Stimulated activated effector memory CD8-positive, alpha-beta T cell treated with anti-CD3 and anti-CD28 coated beads, Interleukin-12 subunit alpha, Interleukin-12 subunit beta, amount 100 ng/mL, for 72 hours (primary cell): Measurements from ENCODE around the gene SLC5A2.
"Not testable (repeated sequence)": the region's sequence is repeated elsewhere in the genome, so short reads cannot be mapped to it uniquely, and the experiment has no call there.

Source experiments
- ATAC-seq: fragments of 150-1000 bp; cut with Tn5 transposase; 2 replicates; pipeline ENCODE4 v1.10.0; 2021
- DNase-seq, 2 donors: peaks; one replicate each; pipeline ENCODE4 v3.0.0; 2021 to 2022; ENCODE audit warnings: low spot score in 2 of 2
- H3K27ac Mint-ChIP-seq: one replicate; pipeline ENCODE4 v1.8.0; 2022; ENCODE audit warnings: mild to moderate bottlenecking, mixed read lengths
- H3K36me3 Mint-ChIP-seq: one replicate; pipeline ENCODE4 v1.8.0; 2022; ENCODE audit warnings: mild to moderate bottlenecking, mixed read lengths
- H3K4me1 Mint-ChIP-seq: one replicate; pipeline ENCODE4 v1.8.0; 2022; ENCODE audit warnings: mixed read lengths
- H3K4me3 Mint-ChIP-seq: one replicate; pipeline ENCODE4 v1.8.0; 2022; ENCODE audit warnings: mild to moderate bottlenecking, mixed read lengths
- H3K9me3 Mint-ChIP-seq: one replicate; pipeline ENCODE4 v1.8.0; 2022; ENCODE audit warnings: mixed read lengths

The SLC5A2 gene

DNA sequence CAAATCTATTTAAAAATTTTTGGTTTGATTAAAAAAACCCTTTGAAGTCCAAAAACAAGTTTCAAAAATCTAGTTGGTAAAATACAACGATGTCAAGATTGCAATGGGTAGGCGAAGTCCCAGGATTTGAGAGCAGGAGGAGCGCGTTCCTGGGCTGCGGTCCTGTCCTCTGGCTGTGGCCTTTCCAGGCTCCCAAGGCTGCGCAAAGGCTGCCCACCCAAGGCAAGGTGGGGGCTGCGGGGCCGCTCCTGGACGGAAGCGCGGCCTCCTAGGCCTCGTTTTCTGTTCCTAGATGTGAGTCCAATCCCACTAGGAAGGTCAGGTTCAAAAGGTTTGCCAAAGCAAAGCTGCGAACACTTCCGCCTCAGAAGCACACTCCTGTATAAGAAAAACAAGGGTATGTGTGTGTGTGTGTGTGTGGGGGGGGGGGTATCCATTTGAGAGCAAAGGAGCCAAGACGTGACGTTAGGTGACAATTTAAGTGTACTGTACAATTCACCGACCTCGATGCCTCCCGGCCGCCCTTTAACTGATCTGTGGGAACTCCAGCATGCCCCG, 54.0 kb downstream of the SLC5A2 start:
- no peak overlapping the region for H3K27ac Mint-ChIP-seq
- no peak overlapping the region for H3K4me3 Mint-ChIP-seq
- H3K9me3 Mint-ChIP-seq, result no peaks in the 10 kb centered on the region
- ATAC-seq (no peak), DNase-seq (no peak)
- no peaks in the 10 kb centered on the region for H3K36me3 Mint-ChIP-seq
- H3K4me1 Mint-ChIP-seq, result no peaks in the 10 kb centered on the region

DNA sequence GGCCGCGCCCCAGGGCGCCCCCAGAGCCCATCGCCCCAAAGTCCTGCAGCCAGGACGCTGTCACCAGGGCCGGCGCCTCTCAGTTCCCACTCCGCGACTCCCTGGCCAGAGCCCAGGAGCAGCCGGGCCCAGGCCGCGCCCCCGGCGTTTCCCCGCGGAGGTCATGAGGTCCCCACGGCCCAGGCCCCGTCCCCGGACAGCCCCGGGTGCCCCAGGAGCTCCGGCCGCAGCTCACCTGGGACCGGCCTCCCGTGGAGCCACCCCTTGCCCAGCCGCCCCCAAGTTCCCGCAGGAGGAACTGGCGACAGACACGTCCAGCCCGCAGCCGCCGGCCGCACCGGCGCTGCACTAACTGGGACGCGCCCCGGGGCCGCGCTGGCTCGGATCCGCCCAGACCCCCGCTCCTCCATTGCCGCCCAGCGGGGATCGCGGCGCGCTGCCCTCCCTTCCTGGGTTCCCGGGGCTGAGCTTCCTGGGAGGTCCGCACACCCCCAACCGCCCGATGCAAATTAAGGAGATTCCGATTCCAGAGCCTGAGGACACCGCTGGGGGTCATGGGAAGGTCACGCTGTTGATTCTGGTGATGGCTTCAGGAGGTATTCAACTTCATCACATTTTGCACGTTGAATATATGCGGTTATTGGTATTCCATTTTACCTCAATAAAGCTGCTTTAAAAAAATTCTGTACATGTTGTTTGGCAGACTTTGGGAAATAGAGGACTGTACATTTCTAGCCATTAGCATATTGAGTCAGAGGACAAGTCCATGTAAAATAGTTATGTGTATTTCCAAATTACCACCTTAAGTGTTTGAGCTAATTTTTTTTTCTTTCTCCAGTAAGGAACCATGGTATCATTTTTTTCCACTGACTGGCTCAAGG, 54.7 kb downstream of the SLC5A2 start:
- Mint-ChIP-seq H3K4me1 (no peaks in the 10 kb centered on the region), H3K27ac (no peak overlapping the region), H3K4me3 (no peak overlapping the region), H3K9me3 (peaks cover 5% of the 10 kb centered on the region), H3K36me3 (no peaks in the 10 kb centered on the region)
- DNase-seq (no peak), ATAC-seq (no peak)

DNA sequence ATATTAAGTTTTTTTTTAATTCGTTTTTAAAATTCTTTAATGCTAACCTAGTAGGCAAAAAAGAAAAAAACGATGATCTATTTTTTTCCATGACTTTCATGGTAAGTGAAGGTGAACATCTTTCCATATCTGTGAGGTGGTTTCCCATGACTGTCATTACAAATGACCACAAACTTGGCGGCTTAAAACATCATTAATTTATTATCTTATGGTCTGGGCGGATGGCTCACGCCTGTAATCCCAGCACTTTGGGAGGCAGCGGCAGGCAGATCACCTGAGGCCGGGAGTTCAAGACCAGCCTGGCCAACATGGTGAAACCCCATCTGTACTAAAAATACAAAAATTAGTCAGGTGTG, 55.3 kb downstream of the SLC5A2 start:
- not testable (repeated sequence) for DNase-seq, H3K36me3 Mint-ChIP-seq, H3K4me3 Mint-ChIP-seq, H3K9me3 Mint-ChIP-seq, H3K27ac Mint-ChIP-seq, H3K4me1 Mint-ChIP-seq, ATAC-seq

DNA sequence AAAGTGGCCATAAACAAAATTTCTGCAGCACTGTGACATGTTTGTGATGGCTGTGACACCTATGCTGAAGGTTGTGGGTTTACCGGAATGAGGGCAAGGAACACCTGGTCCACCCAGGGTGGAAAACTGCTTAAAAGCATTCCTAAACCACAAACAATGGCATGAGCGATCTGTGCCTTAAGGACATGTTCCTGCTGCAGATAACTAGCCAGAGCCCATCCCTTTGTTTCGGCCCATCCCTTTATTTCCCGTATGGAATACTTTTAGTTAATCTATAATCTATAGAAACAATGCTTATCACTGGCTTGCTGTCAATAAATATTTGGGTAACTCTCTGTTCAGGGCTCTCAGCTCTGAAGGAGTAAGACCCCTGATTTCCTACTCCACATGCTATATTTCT, 56.8 kb downstream of the SLC5A2 start:
- not testable (repeated sequence) for H3K4me3 Mint-ChIP-seq, H3K27ac Mint-ChIP-seq, H3K4me1 Mint-ChIP-seq, H3K9me3 Mint-ChIP-seq, ATAC-seq, DNase-seq, H3K36me3 Mint-ChIP-seq
